GM21723 (cell line): ENCODE data around the gene COPS8.

Source experiments
- ATAC-seq: cut with Tn5 transposase; IDR thresholded peaks from one replicate; pipeline ENCODE4 v1.9.1; 2021; ENCODE audit warnings: mild to moderate bottlenecking, moderate library complexity; ENCODE audit not compliant: unreplicated experiment

COPS8 gene

DNA sequence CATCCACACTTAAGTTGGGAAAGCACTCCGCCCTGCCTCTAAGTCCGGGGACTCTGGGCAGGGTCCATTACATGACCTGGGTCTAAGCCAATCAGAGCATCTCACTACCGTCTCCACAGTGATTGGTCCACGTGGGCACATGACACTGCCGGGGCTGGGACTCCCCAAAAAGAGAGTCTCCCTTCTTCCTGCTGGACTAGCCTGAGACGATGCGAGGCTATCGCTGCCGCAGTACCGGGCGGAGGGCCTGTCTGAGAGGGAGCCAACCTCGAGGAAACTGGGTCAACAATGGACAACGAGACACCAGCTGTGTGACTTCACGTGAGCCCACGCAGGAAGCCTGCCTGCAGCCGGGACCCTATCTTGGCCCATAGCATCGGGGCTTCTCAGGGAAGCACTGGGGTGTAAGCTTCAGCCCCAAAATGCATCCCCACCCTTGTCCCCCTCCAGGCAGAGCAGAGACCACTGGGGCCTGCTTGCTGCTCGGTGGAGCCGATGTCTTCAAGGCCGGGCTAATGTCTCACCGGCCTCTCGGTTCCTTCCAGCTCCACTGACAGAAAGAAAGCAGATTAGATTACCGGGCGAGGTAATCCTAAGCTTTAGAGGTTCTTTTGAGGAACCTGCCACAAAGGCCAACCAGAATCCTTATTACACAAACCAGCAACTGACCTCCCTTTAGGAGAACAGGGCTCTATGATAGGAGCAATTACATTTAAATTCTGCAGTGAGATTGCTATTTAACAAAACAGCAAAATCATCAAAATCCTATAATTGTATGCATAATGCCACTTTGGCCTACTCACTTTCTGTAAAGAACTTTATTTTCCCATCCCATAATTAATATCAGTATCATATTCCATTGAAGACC lies 21.3 kb upstream of the COPS8 start:
- no peak for ATAC-seq

DNA sequence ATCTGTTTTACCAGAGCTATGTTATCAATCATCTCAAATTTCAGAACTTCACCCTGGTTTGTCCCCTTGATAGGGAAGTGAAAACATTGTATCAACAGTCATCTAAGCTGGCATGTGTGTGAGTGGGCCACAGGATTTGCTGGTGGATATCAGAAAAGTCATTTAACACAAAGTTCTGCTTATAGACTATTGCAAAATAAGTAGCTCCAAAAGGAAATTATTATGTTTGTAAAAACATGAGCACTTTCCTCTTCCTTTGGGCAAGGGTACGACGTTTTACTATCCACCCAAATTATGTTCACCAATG lies 20.7 kb upstream of the COPS8 start:
- ATAC-seq: no peak

- ATAC-seq: no peak
These were observed 19.3 kb upstream of the COPS8 start for GRCh38 chr2:237066396-237066795.

- no peak for ATAC-seq
These were observed 17.6 kb upstream of the COPS8 start for GRCh38 chr2:237068005-237068576.

GRCh38 chr2:237072067-237072931 lies 13.4 kb upstream of the COPS8 start:
- no peak for ATAC-seq

DNA sequence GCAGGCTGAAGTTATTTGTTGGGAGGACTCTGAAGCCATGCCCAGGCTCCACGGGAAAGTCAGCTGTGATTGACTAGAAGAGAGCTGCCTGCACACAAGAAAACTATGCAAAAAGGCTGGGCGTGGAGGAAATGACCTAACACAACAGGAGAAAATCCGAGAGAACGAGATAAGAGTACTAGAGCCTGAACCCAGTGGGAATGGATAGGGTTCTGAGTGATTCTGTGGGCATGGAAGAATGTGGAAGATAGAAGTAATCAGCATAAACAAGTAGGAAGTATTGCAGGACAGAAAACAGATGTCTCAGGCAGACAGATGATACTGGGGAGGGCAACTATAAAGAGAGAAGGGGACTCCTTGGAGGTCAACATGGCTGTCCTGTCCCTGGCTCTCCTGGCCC lies 12.1 kb upstream of the COPS8 start:
- no peak for ATAC-seq

DNA sequence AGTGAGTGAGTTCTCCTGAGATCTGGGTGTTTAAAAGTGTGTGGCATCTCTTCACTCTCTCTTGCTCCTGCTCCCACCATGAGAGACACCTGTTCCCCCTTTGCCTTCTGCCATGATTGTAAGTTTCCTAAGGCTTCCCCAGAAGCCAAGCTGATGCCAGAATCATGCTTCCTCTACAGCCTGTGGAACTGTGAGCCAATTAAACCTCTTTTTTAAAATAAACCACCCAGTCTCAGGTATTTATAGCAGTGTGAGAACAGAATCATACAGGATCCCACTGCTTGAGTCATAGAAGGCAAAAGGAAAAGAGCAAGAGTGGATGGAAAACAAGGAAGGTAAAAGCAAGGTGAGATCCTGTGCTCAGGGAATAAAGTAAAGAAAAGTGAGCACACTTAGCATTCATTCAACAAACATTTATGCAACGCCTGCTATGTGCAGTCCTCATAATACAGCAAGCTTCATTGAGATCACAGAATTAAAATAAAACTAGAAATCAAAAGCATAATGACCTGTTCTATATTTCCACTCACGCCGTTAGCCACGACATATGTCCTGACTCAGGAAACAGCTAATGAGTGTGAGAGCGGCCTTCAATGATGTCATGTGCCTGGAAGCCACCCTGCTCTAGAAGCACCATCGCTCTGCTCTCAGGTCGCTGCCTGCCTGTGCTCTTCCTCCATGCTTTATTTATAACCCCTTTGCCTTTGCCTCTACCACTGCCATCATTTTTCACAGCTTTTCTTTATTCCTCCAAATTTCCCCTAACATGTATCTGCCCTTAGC lies 11.3 kb upstream of the COPS8 start:
- ATAC-seq: no peak

DNA sequence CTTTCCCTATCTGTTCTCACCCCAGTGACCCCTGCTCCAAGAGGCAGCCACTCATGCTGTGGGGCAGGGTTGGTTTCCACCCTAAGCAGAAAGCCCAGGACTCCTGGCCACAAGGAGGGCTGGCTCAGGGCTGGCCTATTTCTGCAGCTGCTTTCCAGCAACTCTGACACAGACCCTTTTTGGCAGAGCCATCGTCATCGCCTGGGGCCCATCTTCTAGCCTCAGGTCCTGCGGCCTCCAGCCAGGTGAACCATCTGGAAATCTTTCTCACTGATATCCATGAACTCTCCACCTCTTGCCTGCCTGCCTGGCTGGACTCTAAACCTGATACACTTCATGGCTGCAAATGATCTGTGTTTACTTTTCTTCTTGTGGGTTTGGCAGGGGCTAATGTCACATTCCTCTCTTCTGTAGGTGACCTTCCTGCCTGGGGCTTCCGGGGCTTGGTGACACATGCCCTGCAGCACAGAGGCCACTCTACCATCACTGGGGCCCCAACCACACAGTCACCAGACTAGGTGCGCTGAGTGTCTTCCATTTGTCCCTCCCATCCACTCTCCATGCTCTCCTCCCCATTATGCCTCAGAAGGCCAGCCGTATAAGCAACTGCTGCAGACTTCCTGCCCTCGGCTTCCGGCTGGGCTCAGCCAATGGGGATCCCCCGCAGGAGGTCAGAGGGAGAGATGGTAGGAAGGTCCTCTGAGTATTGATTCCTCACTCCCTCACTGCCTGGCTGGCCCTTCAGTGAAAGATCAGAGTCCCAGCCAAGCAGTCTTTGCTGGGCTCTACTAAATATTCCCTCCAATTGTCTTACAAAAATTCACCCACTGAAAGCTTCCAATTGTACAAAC lies 9.7 kb upstream of the COPS8 start:
- no peak for ATAC-seq

DNA sequence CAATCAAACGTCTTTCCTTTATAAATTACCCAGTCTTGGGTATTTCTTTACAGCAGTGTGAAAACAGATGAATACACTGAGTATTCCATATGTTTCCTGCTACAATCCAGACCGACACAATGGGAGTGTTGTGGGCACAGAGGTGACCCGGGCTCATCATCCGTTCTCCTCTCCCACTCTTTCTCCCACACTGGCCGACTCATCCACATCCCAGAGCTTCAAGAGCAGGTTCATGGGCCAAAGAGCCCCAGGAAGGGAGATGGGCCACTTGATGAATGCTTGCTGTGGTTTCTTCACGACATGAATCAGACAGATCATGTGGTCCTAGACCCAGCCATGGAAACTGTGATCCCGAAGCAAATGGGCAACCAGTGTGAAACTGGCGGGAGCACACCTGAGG lies 4.1 kb upstream of the COPS8 start:
- ATAC-seq: no peak

DNA sequence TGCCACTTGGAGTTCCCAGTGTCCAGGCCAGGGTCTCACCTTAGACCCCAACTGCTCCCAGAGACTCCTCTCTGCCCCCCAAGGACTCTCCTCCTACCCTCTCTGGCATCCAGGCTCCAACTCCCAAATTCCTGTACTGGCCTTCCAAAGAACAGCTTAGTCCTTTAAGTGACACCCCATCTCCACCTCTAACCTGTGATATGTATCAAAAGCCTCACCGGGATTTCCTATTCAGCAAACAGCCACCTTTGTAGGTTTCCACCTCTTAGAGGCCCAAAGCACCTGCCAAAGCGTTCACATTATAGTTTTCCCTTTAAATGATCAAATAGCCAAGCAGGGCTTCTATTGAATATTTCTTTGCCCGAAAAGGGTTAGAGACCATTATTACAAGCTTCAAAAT lies 2.7 kb upstream of the COPS8 start:
- ATAC-seq: no peak

DNA sequence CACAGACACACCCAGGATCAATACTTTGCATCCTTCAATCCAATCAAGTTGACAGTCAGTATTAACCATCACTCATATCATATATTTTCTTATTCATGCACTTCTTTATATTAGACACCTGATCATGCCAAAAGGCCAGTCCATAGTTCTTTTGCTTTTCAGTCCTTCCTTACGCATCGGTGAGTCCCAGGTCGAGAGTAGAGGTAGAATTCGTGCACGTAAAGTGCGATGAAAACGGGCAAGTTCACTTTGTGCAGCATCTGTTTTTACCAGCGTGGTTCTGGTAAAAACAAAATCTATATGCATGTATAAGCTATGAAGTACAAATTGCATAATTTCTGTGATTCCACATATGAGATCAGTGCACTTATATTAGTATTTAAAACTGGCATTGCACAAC lies 1.2 kb upstream of the COPS8 start:
- ATAC-seq: no peak

DNA sequence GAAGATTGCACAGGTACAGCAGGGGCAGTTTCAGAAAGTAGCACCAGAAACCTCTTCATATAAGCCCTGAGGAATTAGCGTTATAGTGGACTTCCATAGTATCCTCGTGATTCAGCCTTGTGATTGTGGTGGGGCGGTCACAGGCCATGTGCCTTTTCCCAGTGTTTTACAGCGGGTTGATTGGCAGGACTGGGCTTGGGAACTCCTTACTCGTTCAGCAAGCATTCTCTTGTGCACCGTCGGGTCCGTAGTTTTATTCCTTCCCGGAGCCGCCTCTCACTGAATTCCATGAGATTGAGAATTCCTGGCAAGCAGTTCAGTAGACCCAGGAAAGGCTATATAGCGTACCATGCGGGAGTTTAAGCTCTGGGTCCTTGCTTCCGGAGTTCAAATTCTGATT lies 5.2 kb downstream of the COPS8 start:
- no peak for ATAC-seq

DNA sequence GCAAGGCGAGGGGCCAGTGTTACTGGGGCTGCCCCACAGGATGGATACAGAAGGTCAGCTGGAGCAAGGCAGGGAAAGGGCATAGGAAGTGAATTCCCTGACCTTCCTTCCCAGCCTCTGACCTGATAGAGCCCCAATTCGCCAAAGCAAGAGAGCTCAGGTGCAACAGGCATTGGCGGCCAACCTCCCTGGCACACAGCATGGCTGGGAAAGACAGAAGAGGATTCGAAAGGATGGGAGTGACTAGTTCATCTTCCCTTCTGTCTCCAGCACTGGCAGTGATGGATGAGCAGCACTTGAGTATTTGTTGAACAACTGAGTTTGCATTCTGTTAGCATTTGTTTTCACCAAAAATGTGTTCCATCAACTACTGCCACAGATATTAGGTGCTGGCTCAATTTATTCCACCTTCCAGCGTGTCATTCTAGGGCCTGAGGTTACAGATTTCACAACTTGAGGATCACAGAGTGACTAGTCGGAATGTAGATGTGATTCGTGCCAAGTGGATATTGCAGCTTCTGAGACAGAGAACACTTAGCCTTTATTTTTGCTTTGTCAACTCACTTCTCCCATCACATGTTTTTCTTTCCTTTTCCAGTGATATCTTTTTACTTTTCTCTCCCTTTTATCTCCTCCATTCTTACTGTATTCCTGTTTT lies 6.2 kb downstream of the COPS8 start:
- ATAC-seq: no peak

DNA sequence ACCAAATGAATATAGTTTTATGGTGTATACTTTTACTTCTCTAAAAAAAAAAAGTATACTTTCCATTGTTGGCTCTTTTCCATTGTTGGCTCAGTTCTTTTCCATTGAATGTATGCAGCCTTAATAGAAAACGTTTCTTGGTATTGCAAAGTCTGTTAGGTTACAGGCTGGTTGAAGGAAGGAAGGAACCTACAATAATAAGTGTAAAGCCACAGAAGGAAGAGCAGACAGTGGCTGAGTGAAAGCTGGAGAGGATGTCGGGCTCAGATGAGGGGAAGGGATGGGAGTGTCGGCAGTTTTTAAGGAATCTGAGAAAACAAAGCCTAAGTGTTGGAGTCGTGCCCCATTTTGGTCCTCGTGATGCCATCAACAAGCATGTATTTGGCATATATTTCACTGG lies 6.8 kb downstream of the COPS8 start:
- no peak for ATAC-seq

- no peak for ATAC-seq
These were observed 7.5 kb downstream of the COPS8 start for GRCh38 chr2:237092920-237093781.

DNA sequence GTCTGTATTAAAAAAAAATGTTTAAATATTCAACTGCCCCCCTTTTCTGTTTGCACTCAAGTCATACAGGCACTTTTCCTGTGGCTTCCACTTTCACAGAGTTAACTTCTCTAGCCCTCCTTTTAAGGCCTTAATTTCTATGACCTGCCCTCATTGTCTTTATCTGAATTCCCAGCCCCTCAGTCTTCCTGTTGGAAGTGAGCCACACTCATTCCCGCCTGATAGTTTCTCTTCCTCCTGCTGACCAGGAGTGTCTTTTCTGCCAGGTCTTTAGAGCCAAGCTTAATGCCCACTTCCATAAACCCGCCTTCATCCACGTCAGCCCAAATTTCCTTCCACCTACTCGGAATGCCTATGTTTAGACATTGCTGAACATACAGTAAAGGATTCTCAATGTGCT lies 10.5 kb downstream of the COPS8 start:
- ATAC-seq: no peak

- no peak for ATAC-seq
These were observed 11.2 kb downstream of the COPS8 start for GRCh38 chr2:237096911-237097310.

GRCh38 chr2:237097326-237097910 lies 11.7 kb downstream of the COPS8 start:
- no peak for ATAC-seq
